ENCODE results near the gene TNFAIP8L2. TPM values are rescaled to one million over a fixed set of nuclear protein-coding genes. Genes with fewer than 3 reads are reported as not detected.

The TNFAIP8L2 gene
- total RNA-seq (2014; rRNA removed): not detected in 2 replicates
- Bru-seq, nascent RNA: not detected
- BruChase-seq, experiment 1, labeled RNA remaining after a 6-hour chase: percentile 0 among the genes with signal in this experiment
- percentile 13 among the genes with signal in this experiment for BruChase-seq, experiment 2, labeled RNA remaining after a 2-hour chase
- long read RNA-seq, partial matches to known transcripts: 0 of 28 reads
- long read RNA-seq, other reads (novel, unspliced or antisense): 28 of 28 reads

DNA sequence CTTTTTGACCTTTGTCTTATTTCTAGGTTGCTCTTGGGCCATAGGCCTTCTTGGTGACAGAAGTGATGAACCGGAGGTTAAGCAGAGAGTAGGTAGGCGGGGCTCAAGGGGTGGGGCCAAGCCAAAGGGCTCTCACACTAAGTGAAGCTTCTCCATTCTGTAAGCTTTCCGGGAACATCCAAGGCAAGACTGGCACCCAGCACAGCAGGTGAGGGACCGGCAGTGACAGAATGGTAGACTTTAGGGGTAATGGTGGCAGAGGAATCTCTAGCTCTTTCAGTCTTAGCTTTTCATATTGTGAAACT lies at the start of gene TNFAIP8L2:
Gene TNFAIP8L2 (plus strand): TSS at position 135 of the 305 bp plus-strand sequence. CDS start 2,049 bp downstream, outside the sequence.
- Histone ChIP-seq H3K4me3 (ENCODE audit: low read length) (no peak within 1 kb of the TSS), H3K27me3 (ENCODE audit: low read length) (no peaks in the 10 kb centered on the region), H3K79me2 (ENCODE audit: low read length) (no peaks in the 10 kb centered on the region), H3K9me2 (replicated peaks; ENCODE audit: low read length) (no peaks in the 10 kb centered on the region), H2AFZ (ENCODE audit: low read length) (no peak within 1 kb of the TSS), H3K9me3 (ENCODE audit: low read length) (no peaks in the 10 kb centered on the region), H3K4me1 (ENCODE audit: insufficient read depth, low read length) (no peaks in the 10 kb centered on the region), H3K27ac (ENCODE audit: low read length) (no peak within 1 kb of the TSS), H3K4me2 (ENCODE audit: low read length) (no peak within 1 kb of the TSS), H3K36me3 (ENCODE audit: low read depth, low read length) (peaks cover 1% of the 10 kb centered on the region; the same call in 1 of the 2 replicates), H4K20me1 (ENCODE audit: low read length) (no peaks in the 10 kb centered on the region), H3K9ac (ENCODE audit: low read length) (no peak within 1 kb of the TSS), H3F3A (ENCODE audit: low read length, unreplicated experiment) (no peaks in the 10 kb centered on the region)
- intact Hi-C loops (cut with micrococcal nuclease): loop anchor here (1.0 to 10.0 kb wide), 2 partner anchors 57 to 132 kb away; no protein-coding TSS in a partner anchor
- BruUV-seq (replicated peaks): no TSS peak
- ChIA-PET CTCF (interaction anchor here (0.6 to 2.4 kb wide), 3 partner anchors 30 to 916 kb away, joined by 3 to 28 read pairs (median 4); no protein-coding TSS in a partner anchor), POLR2A (ENCODE audit: unreplicated experiment) (interaction anchor here (0.5 to 0.6 kb wide), 2 partner anchors 36 to 248 kb away, joined by 4 read pairs; no protein-coding TSS in a partner anchor)
- TF ChIP-seq EZH2phosphoT487 (IDR thresholded peaks at IDR 0.05; ENCODE audit: borderline replicate concordance, low read length) (no peak), EZH2 (IDR thresholded peaks at IDR 0.05; ENCODE audit: low read length, unreplicated experiment) (no peak)
- TF ChIP-seq, protein P1, sequence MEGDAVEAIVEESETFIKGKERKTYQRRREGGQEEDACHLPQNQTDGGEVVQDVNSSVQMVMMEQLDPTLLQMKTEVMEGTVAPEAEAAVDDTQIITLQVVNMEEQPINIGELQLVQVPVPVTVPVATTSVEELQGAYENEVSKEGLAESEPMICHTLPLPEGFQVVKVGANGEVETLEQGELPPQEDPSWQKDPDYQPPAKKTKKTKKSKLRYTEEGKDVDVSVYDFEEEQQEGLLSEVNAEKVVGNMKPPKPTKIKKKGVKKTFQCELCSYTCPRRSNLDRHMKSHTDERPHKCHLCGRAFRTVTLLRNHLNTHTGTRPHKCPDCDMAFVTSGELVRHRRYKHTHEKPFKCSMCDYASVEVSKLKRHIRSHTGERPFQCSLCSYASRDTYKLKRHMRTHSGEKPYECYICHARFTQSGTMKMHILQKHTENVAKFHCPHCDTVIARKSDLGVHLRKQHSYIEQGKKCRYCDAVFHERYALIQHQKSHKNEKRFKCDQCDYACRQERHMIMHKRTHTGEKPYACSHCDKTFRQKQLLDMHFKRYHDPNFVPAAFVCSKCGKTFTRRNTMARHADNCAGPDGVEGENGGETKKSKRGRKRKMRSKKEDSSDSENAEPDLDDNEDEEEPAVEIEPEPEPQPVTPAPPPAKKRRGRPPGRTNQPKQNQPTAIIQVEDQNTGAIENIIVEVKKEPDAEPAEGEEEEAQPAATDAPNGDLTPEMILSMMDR (conservative IDR thresholded peaks at IDR 0.05; ENCODE audit: low read depth, low read length): no peak
- DNase-seq (no peak), ATAC-seq (peak; percentile 81)

GRCh38 chr1:151106894-151107293 lies 49.6 kb upstream of the TNFAIP8L2 start:
- Histone ChIP-seq H2AFZ (ENCODE audit: low read length) (no peak overlapping the region), H3K27ac (ENCODE audit: low read length) (no peak overlapping the region), H3K9me3 (ENCODE audit: low read length) (no peaks in the 10 kb centered on the region), H3K4me1 (ENCODE audit: insufficient read depth, low read length) (no peaks in the 10 kb centered on the region), H3K27me3 (ENCODE audit: low read length) (no peaks in the 10 kb centered on the region), H3F3A (ENCODE audit: low read length, unreplicated experiment) (no peaks in the 10 kb centered on the region), H3K9me2 (replicated peaks; ENCODE audit: low read length) (no peaks in the 10 kb centered on the region), H3K79me2 (ENCODE audit: low read length) (no peaks in the 10 kb centered on the region), H3K36me3 (ENCODE audit: low read depth, low read length) (no peaks in the 10 kb centered on the region), H3K9ac (ENCODE audit: low read length) (no peak overlapping the region), H4K20me1 (ENCODE audit: low read length) (no peaks in the 10 kb centered on the region), H3K4me2 (ENCODE audit: low read length) (no peak overlapping the region), H3K4me3 (ENCODE audit: low read length) (no peak overlapping the region)
- ChIA-PET POLR2A (ENCODE audit: unreplicated experiment) (interaction anchor here (0.7 kb wide), 1 partner anchor 8 kb away, joined by 3 read pairs; no protein-coding TSS in a partner anchor), CTCF (no interaction called here)
- BruUV-seq (replicated peaks): no TSS peak
- intact Hi-C loops (cut with micrococcal nuclease): no loop called here
- TF ChIP-seq EZH2phosphoT487 (IDR thresholded peaks at IDR 0.05; ENCODE audit: borderline replicate concordance, low read length): no peak
- TF ChIP-seq EZH2 (IDR thresholded peaks at IDR 0.05; ENCODE audit: low read length, unreplicated experiment): no peak
- peak; percentile 66 for ATAC-seq
- DNase-seq: peak; percentile 29

DNA sequence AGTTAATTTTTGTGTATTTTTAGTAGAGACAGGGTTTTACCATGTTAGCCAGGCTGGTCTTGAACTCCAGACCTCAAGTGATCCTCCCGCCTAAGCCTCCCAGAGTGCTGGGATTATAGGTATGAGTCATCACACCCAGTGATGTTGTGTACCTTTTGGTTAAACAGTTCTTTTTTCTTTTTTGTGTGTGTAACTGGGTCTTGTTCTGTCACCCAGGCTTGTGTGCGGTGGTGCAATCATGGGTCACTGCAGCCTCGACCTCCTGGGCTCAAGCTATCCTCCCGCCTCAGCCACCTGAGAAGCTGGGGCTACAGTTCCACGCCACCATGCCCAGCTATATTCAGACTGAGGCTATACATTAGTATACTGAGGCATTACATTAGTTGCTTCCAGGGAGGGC lies 48.1 kb upstream of the TNFAIP8L2 start:
- CTCF ChIA-PET: interaction anchor here (0.6 kb wide), 1 partner anchor 9 kb away, joined by 7 read pairs; no protein-coding TSS in a partner anchor
- no peaks in the 10 kb centered on the region for H4K20me1 ChIP-seq (ENCODE audit: low read length)
- no peaks in the 10 kb centered on the region for H3K79me2 ChIP-seq (ENCODE audit: low read length)
- no peak overlapping the region for H2AFZ ChIP-seq (ENCODE audit: low read length)
- TF ChIP-seq EZH2 (IDR thresholded peaks at IDR 0.05; ENCODE audit: low read length, unreplicated experiment) (no peak), EZH2phosphoT487 (IDR thresholded peaks at IDR 0.05; ENCODE audit: borderline replicate concordance, low read length) (no peak)
- TF ChIP-seq, protein P1 (conservative IDR thresholded peaks at IDR 0.05; ENCODE audit: low read depth, low read length): no peak
- H3K4me2 ChIP-seq (ENCODE audit: low read length): no peak overlapping the region
- no peaks in the 10 kb centered on the region for H3K27me3 ChIP-seq (ENCODE audit: low read length)
- intact Hi-C loops (cut with micrococcal nuclease): no loop called here
- no peaks in the 10 kb centered on the region for H3F3A ChIP-seq (ENCODE audit: low read length, unreplicated experiment)
- no peaks in the 10 kb centered on the region for H3K36me3 ChIP-seq (ENCODE audit: low read depth, low read length)
- ATAC-seq (peak; percentile 29; the same call in 1 of the 2 replicates), DNase-seq (no peak)
- no TSS peak for BruUV-seq (replicated peaks)
- H3K27ac ChIP-seq (ENCODE audit: low read length): no peak overlapping the region
- H3K9me2 ChIP-seq (replicated peaks; ENCODE audit: low read length): no peaks in the 10 kb centered on the region
- H3K9me3 ChIP-seq (ENCODE audit: low read length): no peaks in the 10 kb centered on the region
- no peak overlapping the region for H3K4me3 ChIP-seq (ENCODE audit: low read length)
- H3K9ac ChIP-seq (ENCODE audit: low read length): no peak overlapping the region
- POLR2A ChIA-PET (ENCODE audit: unreplicated experiment): no interaction called here
- H3K4me1 ChIP-seq (ENCODE audit: insufficient read depth, low read length): no peaks in the 10 kb centered on the region

Measured in PC-3 (cell line).